ENCODE data around the gene WDR12.
"Not testable (repeated sequence)": the region's sequence is repeated elsewhere in the genome, so short reads cannot be mapped to it uniquely, and the experiment has no call there.

WDR12 gene

GRCh38 chr2:202911512-202912341 is at the start of gene WDR12, which contains the start of gene CARF:
Gene WDR12, minus strand, starts transcription at chr2:202911673. Its CDS starts 197 bp downstream, at chr2:202911476.
Gene CARF, plus strand, starts transcription at chr2:202912275. Its CDS starts 29,628 bp downstream, at chr2:202941903.
- peak; percentile 96 for DNase-seq

- no peak for DNase-seq
Measured at GRCh38 chr2:202960524-202960923, 49.1 kb upstream of the WDR12 start.

- DNase-seq: no peak
Measured at GRCh38 chr2:202950592-202950991, 39.1 kb upstream of the WDR12 start.

- not testable (repeated sequence) for DNase-seq
Measured at GRCh38 chr2:202949333-202949732, 37.9 kb upstream of the WDR12 start.

- no peak for DNase-seq
Measured at GRCh38 chr2:202945497-202945896, 34.0 kb upstream of the WDR12 start.

- no peak for DNase-seq
Measured at GRCh38 chr2:202944816-202945215, 33.3 kb upstream of the WDR12 start.

GRCh38 chr2:202944408-202944807 is 32.9 kb upstream of the WDR12 start:
- DNase-seq: no peak

- no peak for DNase-seq
Measured at GRCh38 chr2:202941771-202942170, 30.3 kb upstream of the WDR12 start.

- no peak for DNase-seq
Measured at GRCh38 chr2:202938960-202939359, 27.5 kb upstream of the WDR12 start.

GRCh38 chr2:202934456-202934855 is 23.0 kb upstream of the WDR12 start:
- no peak for DNase-seq

GRCh38 chr2:202933958-202934357 is 22.5 kb upstream of the WDR12 start:
- DNase-seq: no peak

- no peak for DNase-seq
Measured at GRCh38 chr2:202933139-202933510, 21.7 kb upstream of the WDR12 start.

GRCh38 chr2:202932425-202933138 is 21.1 kb upstream of the WDR12 start:
- no peak for DNase-seq

GRCh38 chr2:202918860-202919259 is 7.4 kb upstream of the WDR12 start:
- no peak for DNase-seq

GRCh38 chr2:202912342-202913201 is 1.1 kb upstream of the WDR12 start:
- peak; percentile 67 for DNase-seq

- DNase-seq: no peak
Measured at GRCh38 chr2:202911203-202911511, 316 bp downstream of the WDR12 start.

GRCh38 chr2:202910698-202911097 is 775 bp downstream of the WDR12 start:
- DNase-seq: no peak

GRCh38 chr2:202910250-202910649 is 1.2 kb downstream of the WDR12 start:
- DNase-seq: not testable (repeated sequence)

GRCh38 chr2:202909394-202910192 is 1.9 kb downstream of the WDR12 start:
- DNase-seq: no peak

GRCh38 chr2:202908186-202908585 is 3.3 kb downstream of the WDR12 start:
- no peak for DNase-seq

GRCh38 chr2:202905507-202905906 is 6.0 kb downstream of the WDR12 start:
- DNase-seq: not testable (repeated sequence)

GRCh38 chr2:202885190-202885589 is 26.3 kb downstream of the WDR12 start:
- no peak for DNase-seq
